ENCODE data around the gene FRG1.
"Not testable (repeated sequence)": the region's sequence is repeated elsewhere in the genome, so short reads cannot be mapped to it uniquely, and the experiment has no call there.

The FRG1 gene

DNA sequence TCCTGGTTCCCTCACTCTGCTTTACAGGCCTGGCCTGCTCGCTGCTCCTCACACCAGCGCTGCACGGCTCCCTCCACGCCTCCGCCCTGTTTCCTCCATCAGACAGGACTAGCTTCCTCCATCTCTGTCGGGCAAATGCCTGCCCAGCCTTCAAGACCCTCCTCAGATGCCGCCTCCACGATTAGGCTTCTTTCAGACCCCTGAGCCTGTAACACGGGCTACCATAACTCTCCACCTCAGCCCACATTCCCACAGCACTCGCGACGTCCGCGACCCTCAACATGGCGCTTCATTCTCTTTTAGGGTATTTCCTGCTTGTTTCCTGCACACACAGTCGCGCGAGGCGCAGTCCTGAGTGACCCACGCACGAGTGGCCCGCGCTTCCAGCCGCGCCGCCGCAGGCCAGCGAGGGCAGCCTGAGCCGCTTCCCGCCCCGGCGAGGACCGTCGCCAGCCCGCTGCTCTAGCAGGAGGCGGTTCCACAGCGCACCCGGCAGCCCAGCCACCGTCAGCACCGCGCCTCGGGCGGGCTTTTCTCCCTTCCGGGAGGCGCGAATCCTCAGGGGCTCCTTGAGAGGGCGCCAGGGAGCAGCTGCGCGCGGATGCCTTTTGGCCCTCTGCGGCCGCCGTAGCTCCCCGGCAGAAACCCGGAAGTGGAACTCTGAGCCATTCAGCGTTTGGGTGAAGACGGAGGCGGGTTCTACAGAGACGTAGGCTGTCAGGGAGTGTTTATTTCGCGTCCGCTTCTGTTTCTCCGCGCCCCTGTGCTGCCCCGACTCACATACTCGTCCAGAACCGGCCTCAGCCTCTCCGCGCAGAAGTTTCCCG is at the start of gene FRG1:
FRG1 (plus strand) TSS at position 695 of the 827 bp plus-strand sequence. CDS start 138 bp downstream, outside the sequence.
- peak; percentile 82 for DNase-seq

DNA sequence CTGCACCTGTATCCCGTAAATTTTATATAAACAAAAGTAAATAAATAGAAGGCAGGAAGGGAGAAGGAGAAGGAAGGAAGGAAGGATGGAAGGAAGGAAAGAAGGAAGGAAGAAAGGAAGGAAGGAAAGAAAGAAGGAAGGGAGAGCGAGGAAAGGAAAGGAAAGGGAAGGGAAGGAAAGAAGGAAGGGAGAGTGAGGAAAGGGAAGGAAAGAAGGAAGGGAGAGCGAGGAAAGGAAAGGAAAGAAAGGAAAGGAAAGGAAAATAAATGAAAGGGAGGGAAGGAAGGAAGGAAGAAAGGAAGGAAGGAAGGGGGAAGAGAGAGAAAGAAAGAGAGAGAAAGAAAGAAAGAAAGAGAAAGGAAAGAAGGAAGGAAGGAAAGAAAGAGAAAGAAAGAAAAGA is 43.0 kb upstream of the FRG1 start:
- no peak for DNase-seq

DNA sequence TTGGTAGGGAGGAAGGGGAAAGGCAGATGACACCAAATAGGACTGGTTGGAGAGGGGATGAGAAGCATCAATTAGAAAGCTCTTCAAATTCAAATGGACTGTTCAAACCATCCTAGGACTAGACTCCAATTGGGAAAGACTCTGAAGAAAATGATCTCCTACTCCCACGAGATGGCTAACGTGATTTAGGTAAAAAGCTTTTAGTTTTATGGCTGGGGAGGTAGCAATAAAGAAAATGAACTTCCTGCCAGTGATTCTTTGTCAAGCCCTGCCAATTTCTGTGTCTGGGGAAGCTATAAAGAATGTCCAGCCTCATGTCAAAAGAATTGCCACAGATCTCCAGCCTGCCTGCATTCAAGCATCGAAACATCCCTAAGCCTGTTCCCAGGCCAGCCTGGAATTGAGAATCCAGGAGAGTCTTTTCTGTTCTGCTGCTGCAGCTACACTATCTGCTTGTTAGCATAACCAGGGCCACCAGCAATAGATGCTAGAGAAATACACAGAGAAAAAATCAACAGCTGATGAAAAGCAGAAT is 41.1 kb upstream of the FRG1 start:
- DNase-seq, result not testable (repeated sequence)

DNA sequence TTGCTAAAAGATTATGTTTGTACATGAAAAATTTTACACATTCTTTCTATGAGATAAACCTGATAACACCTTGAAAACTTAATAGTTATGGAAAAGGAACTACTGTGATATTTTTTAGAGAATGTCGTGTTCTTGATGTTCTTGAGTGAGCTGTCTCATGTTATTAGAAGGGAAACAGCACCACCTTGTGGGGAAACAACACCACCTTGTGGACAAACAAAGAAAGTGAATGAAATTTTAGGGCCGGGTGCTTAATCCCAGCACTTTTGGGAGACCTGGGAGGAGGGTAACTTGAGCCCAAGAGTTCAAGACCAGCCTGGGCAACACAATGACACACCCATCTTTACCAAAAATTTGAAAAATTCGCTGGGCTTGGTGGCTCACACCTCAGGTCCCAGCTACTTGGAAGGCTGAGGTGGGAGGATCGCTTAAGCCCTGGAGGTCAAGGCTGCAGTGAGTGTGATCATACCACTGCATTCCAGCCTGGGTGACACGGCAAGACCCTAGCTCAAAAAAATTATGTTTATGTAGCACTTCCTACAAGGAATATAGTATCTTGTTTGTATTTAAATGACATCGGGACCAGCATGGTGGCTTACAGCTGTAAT is 36.1 kb upstream of the FRG1 start:
- DNase-seq, result peak; percentile 9

DNA sequence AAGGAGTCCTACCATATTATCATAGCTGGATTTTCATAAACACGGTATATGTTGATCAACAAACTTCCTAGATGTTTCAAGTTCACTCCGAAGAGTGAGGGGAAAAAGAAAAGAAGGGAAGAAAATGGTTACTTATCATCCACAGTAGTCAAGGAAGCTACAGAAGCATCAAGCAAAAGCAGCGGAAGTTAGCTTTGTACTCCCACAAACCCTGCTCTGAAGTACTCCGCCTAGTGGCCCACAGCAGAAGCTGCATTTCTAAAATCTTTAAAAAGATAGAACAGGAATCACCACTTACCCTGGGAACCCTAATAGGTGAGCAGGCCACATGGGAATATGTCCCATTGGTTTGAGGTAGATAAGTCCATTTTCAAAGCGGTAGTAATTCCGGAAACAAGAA is 28.5 kb upstream of the FRG1 start:
- no peak for DNase-seq

DNA sequence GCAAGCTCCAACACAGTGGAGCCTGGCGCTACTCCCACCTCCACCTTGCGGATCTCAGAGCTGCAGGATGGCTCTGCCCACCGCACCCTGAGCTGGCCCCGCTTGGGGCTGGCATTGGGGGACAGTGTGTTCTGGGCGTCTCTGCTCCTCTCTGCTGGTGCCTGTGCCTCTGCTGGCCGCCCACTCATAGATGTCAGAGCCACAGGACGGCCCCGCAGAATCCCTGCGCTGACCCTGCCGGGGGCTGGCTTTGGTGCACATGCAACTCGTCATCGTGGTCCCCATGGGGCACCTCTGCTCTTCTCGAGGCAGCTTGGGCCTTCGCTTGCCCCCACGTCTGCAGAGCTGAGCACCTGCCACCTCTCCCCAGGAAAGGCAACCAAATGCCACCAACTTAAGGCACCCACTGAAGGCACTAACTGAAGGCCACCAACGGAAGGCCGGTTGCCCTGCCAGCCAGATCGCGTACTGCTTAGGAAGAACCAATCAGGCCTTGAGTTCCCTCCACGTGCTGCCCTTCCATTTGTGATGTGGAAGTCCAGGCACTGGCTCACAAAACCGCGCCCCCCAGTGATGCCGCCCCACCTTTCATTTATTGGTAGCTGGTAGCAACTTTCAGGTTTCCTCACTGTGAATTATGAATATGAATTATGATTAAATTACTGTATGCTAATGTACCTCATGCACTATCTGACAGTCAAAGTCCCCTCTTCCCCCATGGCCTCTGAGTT is 23.3 kb upstream of the FRG1 start:
- no peak for DNase-seq

DNA sequence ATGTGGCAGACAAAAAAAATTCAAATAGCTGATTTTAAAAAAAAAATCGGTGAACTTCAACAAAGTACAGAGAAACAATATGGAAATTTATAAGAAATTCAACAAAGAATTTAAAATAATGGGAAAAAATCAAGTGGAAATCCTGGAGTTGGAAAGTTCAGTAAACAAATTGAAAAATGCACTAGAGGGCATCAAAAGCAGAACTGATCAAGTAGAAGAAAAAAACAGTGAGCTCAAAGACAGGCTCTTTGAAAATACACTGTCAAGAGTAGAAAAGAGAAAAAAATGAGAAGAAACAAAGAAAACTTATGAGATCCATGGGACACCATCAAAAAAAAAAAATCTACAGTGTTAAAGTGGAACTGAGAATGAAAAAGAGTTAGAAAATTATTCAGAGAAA is 19.6 kb upstream of the FRG1 start:
- DNase-seq, result no peak

DNA sequence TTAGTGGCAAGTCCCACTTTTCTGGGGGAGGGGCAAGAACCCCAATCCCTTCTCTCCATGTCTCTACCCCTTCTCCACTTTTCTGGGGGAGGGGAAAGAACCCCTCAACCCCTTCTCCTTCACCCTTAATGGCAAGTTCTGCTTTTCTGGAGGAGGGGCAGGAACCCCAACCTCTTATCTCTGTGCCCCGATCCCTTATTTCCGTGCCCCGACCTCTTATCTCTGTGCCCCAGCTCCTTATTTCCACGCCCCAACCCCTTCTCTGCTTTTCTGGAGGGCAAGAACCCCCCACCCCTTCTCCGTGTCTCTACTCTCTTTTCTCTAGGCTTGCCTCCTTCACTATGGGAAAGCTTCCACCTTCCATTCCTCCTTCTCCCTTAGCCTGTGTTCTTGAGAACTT is 13.9 kb upstream of the FRG1 start:
- DNase-seq, result not testable (repeated sequence)

DNA sequence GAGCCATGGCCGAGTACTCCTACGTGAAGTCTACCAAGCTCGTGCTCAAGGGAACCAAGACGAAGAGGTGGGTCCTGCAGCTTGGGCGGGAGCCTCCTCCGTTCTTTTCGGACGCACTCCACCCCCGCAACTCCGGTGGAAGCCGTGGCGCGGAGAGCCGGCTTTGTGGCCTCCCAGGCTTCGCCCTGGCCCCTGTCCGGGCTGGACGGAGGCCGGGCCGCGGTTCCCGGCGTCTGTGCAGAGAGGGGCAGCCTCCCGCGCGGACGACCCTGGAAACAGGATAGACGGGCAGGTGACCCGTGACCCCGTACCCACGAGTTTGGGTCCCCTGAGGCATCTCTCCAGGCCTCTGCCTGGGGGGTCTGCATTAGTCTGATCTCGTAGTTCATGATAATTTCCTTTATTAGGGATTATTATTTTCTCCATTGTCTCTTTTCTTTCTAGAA is 356 bp downstream of the FRG1 start:
- DNase-seq, result no peak

DNA sequence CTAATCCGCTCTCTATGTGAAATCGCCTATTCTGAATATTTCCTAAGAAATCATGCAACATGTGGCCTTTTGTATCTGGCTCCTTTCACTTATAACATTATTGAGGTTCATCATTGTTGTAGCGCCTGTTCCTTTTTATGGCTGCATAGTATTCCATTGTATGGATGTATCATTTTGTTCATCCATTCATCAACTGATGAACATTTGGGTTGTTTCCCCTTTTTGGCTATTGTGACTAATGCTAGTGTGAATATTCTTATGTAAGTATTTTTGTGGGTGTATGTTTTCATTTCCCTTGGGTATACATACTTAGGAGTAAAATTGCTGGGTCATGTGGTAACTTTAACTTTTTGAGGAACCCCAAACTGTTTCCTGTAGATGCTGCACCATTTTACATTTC is 1.7 kb downstream of the FRG1 start:
- not testable (repeated sequence) for DNase-seq

DNA sequence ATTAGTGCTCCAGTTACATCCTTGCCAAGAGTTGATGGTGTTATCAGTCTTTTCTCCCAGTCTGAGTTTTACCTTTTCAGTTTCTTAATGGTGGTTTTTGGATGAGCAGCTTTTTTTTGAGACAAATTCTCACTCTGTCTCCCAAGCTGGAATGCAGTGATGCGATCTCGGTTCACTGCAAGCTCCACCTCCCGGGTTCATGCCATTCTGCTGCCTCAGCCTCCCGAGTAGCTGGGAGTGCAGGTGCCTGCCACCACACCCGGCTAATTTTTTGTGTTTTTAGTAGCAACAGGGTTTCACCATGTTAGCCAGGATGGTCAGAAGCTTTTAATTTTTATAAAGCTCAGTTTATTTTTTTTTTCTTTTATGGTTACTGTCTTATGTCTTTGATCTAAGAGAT is 3.4 kb downstream of the FRG1 start:
- not testable (repeated sequence) for DNase-seq

DNA sequence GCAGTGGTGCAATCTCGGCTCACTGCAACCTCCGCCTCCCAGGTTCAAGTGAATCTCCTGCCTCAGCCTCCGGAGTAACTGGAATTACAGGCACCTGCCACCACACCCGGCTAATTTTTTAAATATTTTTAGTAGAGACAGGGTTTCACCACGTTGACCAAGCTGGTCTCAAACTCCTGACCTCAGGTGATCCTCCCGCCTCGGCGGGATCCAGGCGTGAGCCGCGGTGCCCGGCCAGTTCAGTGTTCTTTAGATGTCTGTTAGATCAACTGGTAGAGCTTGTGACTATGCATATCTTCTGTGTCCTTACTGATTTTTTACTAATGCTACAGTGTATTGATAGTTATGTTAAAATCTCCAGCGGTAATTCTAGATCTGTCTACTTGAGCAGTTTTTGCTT is 6.2 kb downstream of the FRG1 start:
- not testable (repeated sequence) for DNase-seq

DNA sequence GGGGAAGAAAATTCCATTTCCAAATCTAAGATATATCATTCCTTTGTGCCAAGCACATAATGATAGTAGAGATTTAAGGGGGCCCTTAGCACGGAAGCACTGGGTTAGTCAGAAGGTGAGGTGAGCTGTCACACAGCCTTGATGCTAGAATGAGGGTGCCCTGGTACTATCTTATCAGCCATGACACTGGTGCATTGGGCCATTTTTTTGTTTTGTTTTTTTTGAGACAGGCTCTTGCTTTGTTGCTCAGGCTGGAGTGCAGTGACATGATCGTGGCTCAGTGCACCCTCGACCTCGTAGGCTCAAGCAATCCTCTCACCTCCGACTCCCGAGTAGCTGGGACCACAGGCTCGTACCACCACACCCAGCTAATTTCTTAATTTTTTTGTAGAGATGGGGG is 7.8 kb downstream of the FRG1 start:
- not testable (repeated sequence) for DNase-seq

DNA sequence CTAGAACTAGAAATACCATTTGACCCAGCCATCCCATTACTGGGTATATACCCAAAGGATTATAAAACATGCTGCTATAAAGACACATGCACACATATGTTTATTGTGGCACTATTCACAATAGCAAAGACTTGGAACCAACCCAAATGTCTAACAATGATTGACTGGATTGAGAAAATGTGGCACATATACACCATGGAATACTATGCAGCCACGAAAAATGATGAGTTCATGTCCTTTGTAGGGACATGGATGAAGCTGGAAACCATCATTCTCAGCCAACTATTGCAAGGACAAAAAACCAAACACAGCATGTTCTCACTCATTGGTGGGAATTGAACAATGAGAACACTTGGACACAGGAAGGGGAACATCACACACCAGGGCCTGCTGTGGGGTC is 28.6 kb downstream of the FRG1 start:
- DNase-seq, result not testable (repeated sequence)

DNA sequence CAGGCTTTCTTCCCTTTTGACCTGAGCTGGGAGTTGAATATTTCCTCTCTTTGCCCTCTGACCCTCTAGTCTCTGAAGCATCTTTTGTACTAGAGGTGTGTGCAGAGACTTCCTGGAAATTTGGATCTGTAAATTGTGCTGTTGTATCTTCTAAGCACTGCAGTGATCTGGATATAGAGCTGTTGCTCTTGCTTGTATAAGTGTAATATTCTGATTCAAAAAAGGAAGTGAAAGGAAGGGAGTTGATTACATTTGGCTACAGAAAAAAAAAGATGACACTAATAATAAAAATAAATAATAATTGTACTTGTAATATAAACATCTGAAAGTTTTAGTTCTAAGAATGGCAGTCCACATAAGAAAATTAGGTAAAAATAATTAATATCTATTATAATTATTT is 33.0 kb downstream of the FRG1 start:
- DNase-seq, result no peak

DNA sequence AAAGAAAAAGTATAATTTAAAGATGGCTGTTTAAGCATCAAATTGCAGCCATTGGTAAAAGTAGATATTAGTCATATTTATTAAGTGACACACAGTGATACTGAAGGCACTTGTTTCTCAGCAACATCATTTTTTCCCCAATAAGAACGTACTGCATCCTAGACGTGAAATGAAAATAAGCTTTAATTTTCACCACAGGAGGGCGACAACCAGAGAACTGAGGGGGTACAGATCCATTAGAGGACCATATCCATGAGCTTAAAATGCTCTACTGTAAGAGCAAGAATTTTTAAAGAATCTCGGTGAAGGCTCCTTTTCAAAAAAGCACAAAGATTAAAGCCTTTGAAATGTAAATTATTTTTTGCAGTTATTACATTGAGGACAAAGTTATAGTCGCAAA is 33.4 kb downstream of the FRG1 start:
- no peak for DNase-seq

DNA sequence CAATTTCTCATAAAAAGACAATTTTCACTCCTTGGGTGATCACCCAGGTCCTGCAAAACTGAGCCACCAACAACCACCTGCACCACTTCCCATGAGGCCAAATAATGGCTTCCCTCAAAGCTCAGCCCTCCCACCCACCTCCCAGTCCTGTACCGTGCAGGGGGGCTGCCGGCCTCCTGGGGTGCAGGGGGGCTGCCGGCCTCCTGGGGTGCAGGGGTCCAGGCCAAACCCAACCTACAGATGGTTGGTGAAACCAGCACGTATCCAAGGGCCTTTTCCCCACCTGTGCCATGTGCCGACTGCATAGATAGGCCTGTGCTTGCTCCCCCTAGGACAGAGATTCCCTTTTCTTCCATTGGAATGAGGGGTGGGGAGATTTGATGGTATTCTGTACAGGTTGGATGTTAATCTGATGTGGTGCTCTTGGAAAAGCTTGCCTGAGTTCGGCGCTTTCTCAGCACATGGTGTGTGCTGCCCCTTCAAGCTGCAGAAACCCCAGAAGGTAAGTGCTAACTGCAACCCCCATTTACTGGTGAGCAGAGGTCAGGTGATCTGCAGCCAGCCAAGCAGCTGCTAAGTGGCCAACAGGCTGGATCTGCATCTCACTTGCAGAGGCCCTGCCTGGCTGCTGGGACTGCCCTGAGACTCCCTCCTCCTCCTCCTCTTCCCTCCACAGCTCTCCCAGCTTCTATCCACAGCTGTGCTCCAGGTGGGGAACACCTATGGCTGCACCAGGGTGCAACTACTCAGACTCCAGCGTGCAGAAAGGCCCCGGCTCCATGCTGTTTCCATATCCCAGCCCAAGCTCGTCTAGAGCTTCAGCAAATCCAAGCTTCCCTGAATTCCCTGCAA is 38.8 kb downstream of the FRG1 start:
- no peak for DNase-seq

DNA sequence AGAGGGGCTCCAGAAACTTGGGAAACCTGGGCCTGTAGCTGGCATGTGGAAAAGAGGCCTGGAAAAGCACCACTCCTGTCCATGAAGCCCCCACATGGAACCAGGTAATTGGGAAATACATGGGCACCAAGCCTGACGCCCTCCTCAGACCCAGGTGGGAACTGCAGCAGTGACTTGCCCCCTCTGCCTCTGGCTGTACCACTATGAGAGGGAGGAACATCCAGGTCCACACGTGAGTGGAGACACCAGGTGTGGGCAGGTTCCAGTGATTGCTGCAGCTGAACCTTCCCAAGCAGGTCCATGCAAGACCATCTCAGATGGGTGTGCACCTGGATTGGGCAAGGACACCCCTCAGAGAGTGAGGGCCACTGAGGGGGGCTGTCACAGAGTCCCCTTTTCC is 39.6 kb downstream of the FRG1 start:
- not testable (repeated sequence) for DNase-seq

DNA sequence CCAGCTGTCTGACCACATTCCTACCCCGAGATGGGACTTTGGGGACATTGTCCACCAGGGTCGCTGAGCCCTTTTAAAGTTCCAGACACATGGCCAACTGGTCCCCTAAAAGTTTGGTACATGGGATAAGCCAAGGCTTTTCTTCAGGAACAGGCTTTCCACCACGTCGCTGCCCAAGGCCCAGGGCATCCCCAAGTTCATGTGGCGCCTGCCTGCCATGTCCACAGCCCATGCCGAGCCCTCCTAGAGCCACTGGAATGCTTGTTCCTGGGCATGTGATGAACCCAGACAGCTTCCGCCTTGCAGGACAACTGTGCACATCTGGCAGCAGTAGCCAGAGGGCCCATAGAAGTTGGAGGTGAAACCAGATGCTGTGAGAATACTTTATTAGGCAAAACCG is 41.3 kb downstream of the FRG1 start:
- DNase-seq, result no peak

DNA sequence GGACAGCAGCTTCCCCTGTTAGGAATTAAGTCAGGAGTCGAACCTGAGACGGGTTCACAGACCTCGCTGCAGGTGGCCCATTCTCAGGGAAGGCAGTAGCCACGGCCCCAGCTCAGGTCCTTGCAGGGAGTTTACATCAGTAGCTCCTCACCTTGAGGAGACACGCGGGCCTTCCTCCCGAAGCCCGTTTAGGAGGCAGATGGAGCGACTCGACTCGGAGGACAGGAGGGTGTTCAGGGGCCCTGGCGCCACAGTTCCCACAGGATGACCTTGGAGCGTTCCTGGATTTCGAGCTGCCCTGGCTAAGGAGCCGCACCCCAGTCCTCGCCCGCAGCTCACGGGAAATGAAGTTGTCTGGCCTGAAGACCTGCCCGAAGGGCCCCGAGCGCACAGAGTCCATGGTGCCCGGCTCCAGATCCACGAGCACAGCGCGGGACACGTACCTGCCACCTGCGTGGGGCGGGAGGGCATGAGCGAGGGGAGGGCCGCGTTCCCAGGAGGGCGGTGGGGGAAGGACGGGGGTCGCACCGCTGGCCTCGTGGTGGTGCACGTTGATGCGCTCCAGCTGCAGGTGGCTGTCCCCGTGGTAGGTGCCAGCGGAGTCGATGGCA is 43.3 kb downstream of the FRG1 start:
- not testable (repeated sequence) for DNase-seq

DNA sequence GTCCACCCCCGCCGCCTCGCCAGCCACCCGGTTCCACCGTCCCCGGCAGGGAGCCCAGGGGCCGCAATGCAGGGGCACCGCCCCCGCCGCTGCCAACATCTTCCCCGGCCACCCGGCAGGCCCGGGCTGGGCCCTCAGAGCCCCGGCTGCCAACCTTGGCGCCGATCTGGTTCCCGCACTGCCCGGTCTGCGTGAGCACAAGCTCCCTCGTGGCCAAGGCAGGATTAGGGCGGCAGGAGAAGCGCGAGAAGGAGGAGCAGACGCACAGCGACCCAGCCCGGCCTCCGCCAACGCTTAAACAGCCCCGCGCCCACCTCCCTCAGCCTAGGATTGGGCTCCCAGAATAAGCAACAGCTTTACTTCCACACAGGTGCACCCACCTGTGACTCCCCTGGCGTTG is 44.0 kb downstream of the FRG1 start:
- not testable (repeated sequence) for DNase-seq

DNA sequence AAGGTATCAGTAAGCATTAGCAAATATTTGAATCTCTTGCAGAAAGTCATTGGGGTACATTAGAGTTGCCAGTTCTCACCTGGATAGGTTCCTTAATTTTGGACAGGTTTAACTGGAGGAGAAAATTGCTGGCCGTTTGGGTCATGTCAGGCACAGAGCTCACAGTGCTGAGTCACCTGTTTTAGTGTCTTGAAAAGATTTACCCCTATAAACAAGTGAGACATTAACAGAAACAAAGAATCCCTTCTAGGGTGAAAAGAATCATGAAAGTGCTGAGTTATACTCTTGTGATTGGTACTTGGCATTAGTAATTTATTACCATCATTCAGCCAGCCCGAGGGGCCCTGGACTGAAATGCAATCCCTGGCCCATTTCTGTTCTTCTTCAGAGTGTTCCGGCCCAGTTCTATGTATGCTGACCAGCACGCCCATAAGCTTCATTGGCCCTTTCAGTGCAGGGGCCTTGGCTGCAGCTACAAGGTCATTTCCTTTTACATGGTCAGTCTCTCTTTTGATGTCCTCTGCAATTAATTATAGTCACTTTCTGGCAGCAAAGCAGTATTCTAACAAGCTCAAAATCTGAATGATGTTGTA is 45.1 kb downstream of the FRG1 start:
- DNase-seq, result not testable (repeated sequence)
